NCI-H1930 (cell line): ENCODE measurements around the gene DYDC2.
"Not testable (repeated sequence)": the region's sequence is repeated elsewhere in the genome, so short reads cannot be mapped to it uniquely, and the experiment has no call there.

Source experiments
- DNase-seq, 2 experiments: peaks; one replicate each; lab custom pipeline; 2025; lab: John Stamatoyannopoulos, UW

DYDC2 gene, protein sequence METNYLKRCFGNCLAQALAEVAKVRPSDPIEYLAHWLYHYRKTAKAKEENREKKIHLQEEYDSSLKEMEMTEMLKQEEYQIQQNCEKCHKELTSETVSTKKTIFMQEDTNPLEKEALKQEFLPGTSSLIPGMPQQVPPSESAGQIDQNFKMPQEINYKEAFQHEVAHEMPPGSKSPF

GRCh38 chr10:80356563-80356988 is at the start of gene DYDC2, which contains the start of gene DYDC1:
DYDC2 (plus strand) TSS chr10:80356781; CDS start chr10:80362444, 5,663 bp downstream.
DYDC1 (minus strand) TSS chr10:80356755; CDS start chr10:80352601, 4,154 bp downstream.
- peak; percentile 76 to 77 for DNase-seq

- DNase-seq = no peak
Measured at GRCh38 chr10:80313523-80313922, 43.1 kb upstream of the DYDC2 start.

DNA sequence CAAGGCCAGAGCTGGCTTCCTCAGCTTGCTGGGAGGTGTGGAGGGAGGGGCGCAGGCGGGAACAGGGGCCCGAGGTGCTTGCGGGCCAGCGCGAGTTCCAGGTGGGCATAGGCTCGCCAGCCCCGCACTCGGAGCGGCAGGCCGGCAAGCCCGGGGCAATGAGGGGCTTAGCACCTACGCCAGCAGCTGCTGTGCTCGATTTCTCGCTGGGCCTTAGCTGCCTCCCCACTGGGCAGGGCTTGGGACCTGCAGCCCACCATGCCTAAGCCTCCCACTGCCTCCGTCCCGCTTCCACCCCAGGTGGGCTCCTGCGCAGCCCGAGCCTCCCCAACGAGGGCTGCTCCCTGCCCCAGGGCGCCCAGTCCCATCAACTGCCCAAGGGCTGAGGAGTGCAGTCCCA is 41.2 kb upstream of the DYDC2 start:
- no peak for DNase-seq

GRCh38 chr10:80318742-80319141 is 37.8 kb upstream of the DYDC2 start:
- DNase-seq = no peak

DNA sequence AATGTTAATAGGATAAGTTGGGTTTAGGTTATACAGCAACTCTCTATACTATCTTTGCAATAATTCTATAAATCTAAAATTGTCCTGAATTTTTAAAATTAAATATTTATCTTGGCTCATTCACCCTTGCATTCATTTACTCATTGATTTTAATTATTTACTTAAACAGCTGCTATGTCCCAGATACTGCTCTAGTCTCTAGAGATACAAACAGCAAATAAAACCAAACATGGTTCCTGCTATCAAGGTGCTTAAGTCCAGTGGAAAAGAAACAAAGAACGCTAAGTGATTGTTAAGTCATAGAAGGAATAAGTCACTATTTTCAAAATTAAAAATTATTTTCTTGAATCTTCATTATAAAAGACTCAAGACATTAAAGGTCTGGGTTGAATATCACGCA is 37.3 kb upstream of the DYDC2 start:
- peak in 1 of 2 experiments; percentile 1 for DNase-seq

- peak in 1 of 2 experiments; percentile 1 for DNase-seq
Measured at GRCh38 chr10:80319725-80320290, 36.8 kb upstream of the DYDC2 start.

- no peak for DNase-seq
Measured at GRCh38 chr10:80320377-80320776, 36.2 kb upstream of the DYDC2 start.

- DNase-seq = no peak
Measured at GRCh38 chr10:80321183-80321582, 35.4 kb upstream of the DYDC2 start.

- no peak for DNase-seq
Measured at GRCh38 chr10:80322158-80322557, 34.4 kb upstream of the DYDC2 start.

GRCh38 chr10:80322711-80323110 is 33.9 kb upstream of the DYDC2 start:
- no peak for DNase-seq

GRCh38 chr10:80323311-80323710 is 33.3 kb upstream of the DYDC2 start:
- no peak for DNase-seq

DNA sequence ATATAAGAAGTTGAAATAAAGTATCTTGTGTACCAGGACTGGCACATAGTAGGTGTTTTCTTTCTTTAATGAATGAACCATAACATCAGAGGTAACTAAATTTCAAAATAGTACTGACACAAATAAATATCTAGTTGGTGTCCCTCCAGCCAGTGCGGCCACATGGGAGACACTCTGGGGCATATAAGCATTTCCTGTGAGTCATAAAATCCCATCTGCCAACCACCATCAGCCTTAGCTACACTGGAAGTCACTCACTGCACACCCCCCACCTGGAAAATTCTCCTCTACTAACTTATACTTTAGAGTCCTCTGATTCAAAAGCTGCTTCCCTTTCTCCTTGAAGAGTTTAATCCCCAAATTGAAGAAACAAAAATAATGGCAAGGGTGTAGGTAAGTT is 32.5 kb upstream of the DYDC2 start:
- DNase-seq = no peak

GRCh38 chr10:80324891-80325364 is 31.7 kb upstream of the DYDC2 start:
- no peak for DNase-seq

- DNase-seq = no peak
Measured at GRCh38 chr10:80333983-80334382, 22.6 kb upstream of the DYDC2 start.

- DNase-seq = no peak
Measured at GRCh38 chr10:80344276-80344675, 12.3 kb upstream of the DYDC2 start.

GRCh38 chr10:80344912-80345311 is 11.7 kb upstream of the DYDC2 start:
- DNase-seq = no peak

DNA sequence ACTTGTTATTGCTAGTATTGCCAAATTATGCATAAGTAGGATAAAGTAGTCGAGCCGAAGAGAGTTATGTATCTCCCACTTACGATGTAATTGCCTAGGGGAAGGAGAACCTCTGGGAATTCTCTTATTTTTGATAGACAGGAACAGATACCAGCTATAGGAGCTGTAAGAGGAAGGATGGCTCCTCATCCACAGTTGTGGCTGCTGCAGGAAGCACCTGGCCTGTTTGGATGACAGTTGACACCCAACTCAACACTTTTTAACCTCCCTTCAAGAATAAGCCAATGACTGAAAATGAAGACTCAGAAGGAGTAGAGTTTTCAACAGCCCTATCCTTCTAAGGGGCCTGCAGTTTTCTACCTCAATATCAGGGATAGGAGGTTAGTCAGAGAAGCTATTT is 6.3 kb upstream of the DYDC2 start:
- no peak for DNase-seq

- no peak for DNase-seq
Measured at GRCh38 chr10:80351220-80351619, 5.4 kb upstream of the DYDC2 start.

DNA sequence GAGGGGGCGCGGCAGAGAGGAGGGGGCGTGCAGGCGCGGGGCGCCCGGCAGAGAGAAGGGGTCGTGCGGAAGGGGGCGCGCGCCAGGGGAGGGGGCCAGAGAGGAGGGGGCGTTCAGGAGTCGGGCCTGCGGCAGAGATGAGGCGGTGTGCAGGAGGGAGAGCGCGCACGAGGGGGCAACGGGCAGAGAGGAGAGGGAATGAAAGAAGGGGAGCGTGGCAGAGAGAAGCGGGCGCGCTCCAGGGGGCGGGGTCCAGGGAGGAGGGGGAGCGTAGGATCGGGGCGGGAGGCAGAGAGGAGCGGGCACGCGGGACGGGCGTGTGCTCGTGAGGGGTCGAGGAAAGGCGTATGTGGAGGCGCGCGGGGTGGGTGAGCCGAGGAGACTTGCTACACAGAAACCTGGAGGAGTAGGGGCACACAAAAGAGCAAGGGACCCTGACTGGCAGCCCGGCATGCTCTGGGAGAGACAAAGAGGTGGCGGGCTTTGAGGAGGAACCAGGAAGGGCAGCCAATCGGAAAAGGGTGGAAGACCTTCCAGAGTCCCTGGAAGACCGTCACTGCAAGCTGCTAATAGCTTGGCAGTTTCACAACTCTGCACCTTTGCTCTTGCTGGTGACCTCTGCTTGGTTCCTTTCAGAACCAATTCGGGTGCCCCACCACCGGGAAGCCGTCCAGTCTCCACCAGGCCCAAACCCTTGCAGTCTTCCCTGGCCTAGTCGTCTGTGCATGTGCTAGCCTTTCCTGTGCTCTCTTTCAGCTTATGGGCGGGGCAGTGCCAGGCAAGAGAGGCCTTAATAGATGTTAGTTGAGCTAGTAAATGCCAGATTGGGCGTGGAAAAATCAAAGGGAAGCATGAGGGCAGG is 639 bp downstream of the DYDC2 start:
- peak; percentile 38 to 42 for DNase-seq

DNA sequence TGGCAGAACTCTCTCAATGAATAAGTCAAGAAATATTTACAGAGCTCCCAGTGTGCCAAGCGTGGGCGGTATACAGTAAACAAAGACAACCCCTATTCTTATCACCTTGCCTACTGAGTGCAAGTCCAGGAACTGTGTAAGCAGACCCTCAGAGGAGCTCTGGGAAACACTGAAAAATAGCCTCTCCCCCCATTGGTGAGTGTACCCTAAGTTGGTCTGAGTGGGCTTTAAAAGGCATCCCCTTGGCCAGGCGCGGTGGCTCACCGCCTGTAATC is 1.2 kb downstream of the DYDC2 start:
- DNase-seq = no peak

DNA sequence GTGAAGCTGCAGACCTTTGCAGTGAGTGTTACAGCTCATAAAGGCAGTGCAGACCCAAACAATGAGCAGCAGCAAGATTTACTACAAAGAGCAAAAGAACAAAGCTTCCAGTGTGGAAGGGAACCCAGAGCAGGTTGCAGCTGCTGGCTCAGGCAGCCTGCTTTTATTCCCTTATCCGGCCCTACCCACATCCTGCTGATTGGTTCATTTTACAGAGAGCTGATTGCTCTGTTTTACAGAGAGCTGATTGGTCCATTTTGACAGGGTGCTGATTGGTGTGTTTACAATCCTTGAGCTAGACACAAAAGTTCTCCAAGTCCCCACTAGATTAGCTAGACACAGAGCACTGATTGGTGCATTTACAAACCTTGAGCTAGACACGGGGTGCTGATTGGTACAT is 2.3 kb downstream of the DYDC2 start:
- DNase-seq = not testable (repeated sequence)

DNA sequence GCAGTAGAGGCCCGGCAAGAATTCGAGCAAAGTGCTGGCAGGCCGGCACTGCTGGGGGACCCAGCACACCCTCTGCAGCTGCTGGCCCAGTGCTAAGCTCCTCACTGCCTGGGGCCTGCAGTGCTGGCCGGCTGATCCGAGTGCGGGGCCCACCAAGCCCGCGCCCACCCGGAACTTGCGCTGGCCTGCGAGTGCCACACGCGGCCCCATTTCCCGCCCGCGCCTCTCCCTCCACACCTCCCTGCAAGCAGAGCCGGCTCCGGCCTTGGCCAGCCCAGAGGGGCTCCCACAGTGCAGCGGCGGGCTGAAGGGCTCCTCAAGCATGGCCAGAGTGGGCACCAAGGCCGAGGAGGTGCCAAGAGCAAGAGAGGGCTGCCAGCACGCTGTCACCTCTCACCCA is 3.1 kb downstream of the DYDC2 start:
- DNase-seq = no peak

- DNase-seq = no peak
Measured at GRCh38 chr10:80365510-80365909, 8.9 kb downstream of the DYDC2 start.
